ENCODE measurements around the gene NEURL3. TPM values are rescaled to one million over a fixed set of nuclear protein-coding genes. Genes with fewer than 3 reads are reported as not detected.

Gene NEURL3
- total RNA-seq, 2 donors from 2014 or later, result 0.31 TPM; not detected in 1

- ATAC-seq (no peak), DNase-seq (no peak)
- intact Hi-C loops (cut with DNase I), result loop anchor here in 1 of 2 donors (10.0 kb wide), 1 partner anchor 207 kb away; the partner anchor contains the start of gene SNRNP200
These were observed 6.7 kb upstream of the NEURL3 start for GRCh38 chr2:96511851-96512250.

- ATAC-seq (no peak), DNase-seq (no peak)
- intact Hi-C loops (cut with DNase I), result loop anchor here in 1 of 2 donors (10.0 kb wide), 1 partner anchor 206 kb away; the partner anchor contains the start of gene SNRNP200
These were observed 5.9 kb upstream of the NEURL3 start for GRCh38 chr2:96510931-96511595.

- intact Hi-C loops (cut with DNase I), result loop anchor here (2.0 to 10.0 kb wide), 6 partner anchors 38 to 375 kb away; partner anchors contain the start of genes ASTL (in 2 of the 2) and SNRNP200 (in 1 of the 2)
- DNase-seq (no peak), ATAC-seq (no peak)
These were observed 4.7 kb upstream of the NEURL3 start for GRCh38 chr2:96509847-96510230.

- peak; percentile 90 for DNase-seq
- peak; percentile 89 to 90 for ATAC-seq
- intact Hi-C loops (cut with DNase I), result loop anchor here (2.0 to 10.0 kb wide), 5 partner anchors 37 to 374 kb away; partner anchors contain the start of gene ASTL (in 2 of the 2)
These were observed 4.1 kb upstream of the NEURL3 start for GRCh38 chr2:96509114-96509846.

GRCh38 chr2:96508521-96509113, 3.5 kb upstream of the NEURL3 start:
- DNase-seq, result no peak

GRCh38 chr2:96507957-96508520, 2.9 kb upstream of the NEURL3 start:
- DNase-seq, result peak; percentile 83
- ATAC-seq, result peak; percentile 85 to 90
- intact Hi-C loops (cut with DNase I), result loop anchor here (2.0 to 10.0 kb wide), 5 partner anchors 36 to 373 kb away; partner anchors contain the start of gene ASTL (in 2 of the 2)

More at GRCh38 chr2:96508521-96509113, 3.5 kb upstream of the NEURL3 start:
- intact Hi-C loops (cut with DNase I), result loop anchor here (2.0 to 10.0 kb wide), 5 partner anchors 36 to 374 kb away; partner anchors contain the start of gene ASTL (in 2 of the 2)
- peak in 1 of 2 donors; percentile 6 for ATAC-seq

GRCh38 chr2:96506907-96507240, 1.7 kb upstream of the NEURL3 start:
- intact Hi-C loops (cut with DNase I), result loop anchor here (5.0 to 10.0 kb wide), 4 partner anchors 35 to 372 kb away; partner anchors contain the start of gene ASTL (in 2 of the 2)
- ATAC-seq, result no peak
- no peak for DNase-seq

- ATAC-seq (no peak), DNase-seq (no peak)
These were observed 1.1 kb upstream of the NEURL3 start for GRCh38 chr2:96506016-96506906.

GRCh38 chr2:96503637-96504243, 1.4 kb downstream of the NEURL3 start:
- ATAC-seq (no peak), DNase-seq (no peak)
- intact Hi-C loops (cut with DNase I), result loop anchor here in 1 of 2 donors (10.0 kb wide), 1 partner anchor 369 kb away; the partner anchor contains the start of gene ASTL

More at GRCh38 chr2:96506016-96506906, 1.1 kb upstream of the NEURL3 start:
- intact Hi-C loops (cut with DNase I), result loop anchor here (5.0 to 10.0 kb wide), 4 partner anchors 34 to 371 kb away; partner anchors contain the start of gene ASTL (in 2 of the 2)

- no peak for ATAC-seq
These were observed 2.1 kb downstream of the NEURL3 start for GRCh38 chr2:96502891-96503636.

GRCh38 chr2:96501886-96502810, 3.0 kb downstream of the NEURL3 start:
- no peak for DNase-seq
- intact Hi-C loops (cut with DNase I), result loop anchor here in 1 of 2 donors (10.0 kb wide), 1 partner anchor 367 kb away; the partner anchor contains the start of gene ASTL
- no peak for ATAC-seq

More at GRCh38 chr2:96502891-96503636, 2.1 kb downstream of the NEURL3 start:
- DNase-seq, result no peak
- intact Hi-C loops (cut with DNase I), result loop anchor here in 1 of 2 donors (10.0 kb wide), 1 partner anchor 368 kb away; the partner anchor contains the start of gene ASTL

GRCh38 chr2:96501471-96501874, 3.7 kb downstream of the NEURL3 start:
- ATAC-seq (peak in 1 of 2 donors; percentile 35), DNase-seq (no peak)
- intact Hi-C loops (cut with DNase I), result loop anchor here in 1 of 2 donors (10.0 kb wide), 1 partner anchor 367 kb away; the partner anchor contains the start of gene ASTL

- intact Hi-C loops (cut with DNase I), result loop anchor here in 1 of 2 donors (10.0 kb wide), 1 partner anchor 366 kb away; the partner anchor contains the start of gene ASTL
- no peak for DNase-seq
- no peak for ATAC-seq
These were observed 4.6 kb downstream of the NEURL3 start for GRCh38 chr2:96500385-96501066.

- intact Hi-C loops (cut with DNase I), result no loop called here
- ATAC-seq, result no peak
- DNase-seq, result no peak
These were observed 5.8 kb downstream of the NEURL3 start for GRCh38 chr2:96499061-96499960.

All from left cardiac atrium (tissue), 4 donors.